Neutrophil (primary cell): ENCODE measurements around the gene AHRR.

Experiments used
- H3K27ac ChIP-seq: fragments of 200-600 bp; sonication (generic); 2 replicates; pipeline ENCODE4 v1.5.1; 2016; ENCODE audit warnings: mild to moderate bottlenecking, moderate library complexity
- H3K27me3 ChIP-seq: fragments of 200-600 bp; sonication (generic); 2 replicates; pipeline ENCODE4 v1.6.0; 2016; ENCODE audit warnings: mild to moderate bottlenecking
- H3K36me3 ChIP-seq: fragments of 200-600 bp; sonication (generic); 2 replicates; pipeline ENCODE4 v1.5.1; 2017
- H3K4me1 ChIP-seq, 2 experiments: fragments of 200-600 bp in 1 of 2; sonication (generic) in 1 of 2; 1 replicate in 1 of 2; 2 replicates in 1 of 2; pipeline versions ENCODE4 v1.5.1 to v1.6.1; 2013 to 2016; ENCODE audit warnings: low read depth in 1 of 2, low read length in 1 of 2, mild to moderate bottlenecking in 1 of 2, moderate library complexity in 1 of 2; ENCODE audit not compliant: control insufficient read depth in 1 of 2, insufficient read depth in 1 of 2
- H3K4me3 ChIP-seq, 2 experiments: fragments of 200-600 bp in 1 of 2; sonication (generic) in 1 of 2; 1 replicate in 1 of 2; 2 replicates in 1 of 2; pipeline ENCODE4 v1.5.1; 2013 to 2016; ENCODE audit warnings: low read depth in 1 of 2, low read length in 1 of 2, mild to moderate bottlenecking in 1 of 2, moderate library complexity in 1 of 2
- H3K9me3 ChIP-seq: fragments of 200-600 bp; sonication (generic); 2 replicates; pipeline ENCODE4 v1.5.1; 2016
- CTCF ChIP-seq: fragments of 200-600 bp; sonication (generic); IDR thresholded peaks from 2 replicates; pipeline ENCODE4 v1.5.1; 2016; ENCODE audit warnings: antibody characterized with exemption

Gene AHRR

GRCh38 chr5:416636-416960 lies 95.1 kb downstream of the AHRR start:
- no peaks in the 10 kb centered on the region for H3K27me3 ChIP-seq
- no peaks in the 10 kb centered on the region for H3K36me3 ChIP-seq
- H3K27ac ChIP-seq, result no peak overlapping the region

GRCh38 chr5:417301-418161 lies 96.0 kb downstream of the AHRR start:
- Histone ChIP-seq H3K36me3 (no peaks in the 10 kb centered on the region), H3K9me3 (no peaks in the 10 kb centered on the region), H3K27ac (no peak overlapping the region), H3K4me1 (peaks cover 0 to 5% of the 10 kb centered on the region in 2 experiments), H3K4me3 (no peak overlapping the region), H3K27me3 (no peaks in the 10 kb centered on the region)
- no peak for TF ChIP-seq CTCF

More at GRCh38 chr5:416636-416960, 95.1 kb downstream of the AHRR start:
- Histone ChIP-seq H3K4me1 (peaks cover 0 to 8% of the 10 kb centered on the region in 2 experiments), H3K4me3 (no peak overlapping the region), H3K9me3 (no peaks in the 10 kb centered on the region)
- no peak for TF ChIP-seq CTCF

GRCh38 chr5:418162-419121 lies 96.9 kb downstream of the AHRR start:
- H3K4me3 ChIP-seq, result no peak overlapping the region
- no peak overlapping the region for H3K27ac ChIP-seq
- no peaks in the 10 kb centered on the region for H3K36me3 ChIP-seq
- no peaks in the 10 kb centered on the region for H3K27me3 ChIP-seq
- H3K4me1 ChIP-seq, result peaks cover 0 to 5% of the 10 kb centered on the region in 2 experiments
- no peak for TF ChIP-seq CTCF
- no peaks in the 10 kb centered on the region for H3K9me3 ChIP-seq

- peaks cover 0 to 5% of the 10 kb centered on the region in 2 experiments for H3K4me1 ChIP-seq
- H3K27me3 ChIP-seq, result no peaks in the 10 kb centered on the region
- TF ChIP-seq CTCF, result no peak
- H3K9me3 ChIP-seq, result no peaks in the 10 kb centered on the region
- H3K4me3 ChIP-seq, result no peak overlapping the region
- H3K36me3 ChIP-seq, result no peaks in the 10 kb centered on the region
- H3K27ac ChIP-seq, result no peak overlapping the region
These were observed 98.5 kb downstream of the AHRR start for GRCh38 chr5:419970-420369.

GRCh38 chr5:420632-421286 lies 99.2 kb downstream of the AHRR start:
- no peak for TF ChIP-seq CTCF
- Histone ChIP-seq H3K27ac (no peak overlapping the region), H3K36me3 (no peaks in the 10 kb centered on the region)

More at GRCh38 chr5:420632-421286, 99.2 kb downstream of the AHRR start:
- no peak overlapping the region for H3K4me3 ChIP-seq
- H3K9me3 ChIP-seq, result no peaks in the 10 kb centered on the region
- peaks cover 0 to 1% of the 10 kb centered on the region in 2 experiments for H3K4me1 ChIP-seq
- H3K27me3 ChIP-seq, result peaks cover 1% of the 10 kb centered on the region
